Measurements from ENCODE around the gene EFCAB12.

The EFCAB12 gene

DNA sequence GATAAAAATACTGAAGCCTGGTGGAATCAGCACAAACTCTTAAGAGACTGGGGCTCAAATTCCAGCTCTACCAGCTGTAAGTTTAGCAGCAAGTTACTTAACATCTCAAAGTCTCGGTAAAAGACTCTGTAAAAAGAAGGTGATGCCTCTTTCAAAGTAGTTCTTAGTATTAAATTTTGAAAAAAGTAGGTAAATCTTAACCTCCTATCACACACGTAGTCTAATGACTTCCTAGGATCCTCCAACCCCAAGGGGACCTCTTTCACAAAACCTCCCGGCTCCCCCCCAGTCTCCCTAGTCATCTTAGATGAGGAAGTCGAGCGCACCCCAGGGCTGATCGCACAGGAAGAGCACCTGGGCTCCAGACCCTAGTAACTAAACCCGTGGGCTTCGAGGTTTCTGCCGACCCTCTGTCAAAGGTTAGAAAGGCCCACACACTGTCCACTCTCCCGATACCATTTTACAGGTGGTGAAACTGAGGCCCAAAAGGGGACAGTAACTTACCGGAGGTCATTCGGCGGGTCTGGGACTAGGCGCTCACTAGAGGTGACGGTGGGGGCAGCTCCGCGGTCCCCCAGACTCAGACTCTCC lies 10.9 kb upstream of the EFCAB12 start:
- no peaks in the 10 kb centered on the region for H3K27me3 Mint-ChIP-seq
- ATAC-seq (ENCODE audit: low read depth) (peak; percentile 20), DNase-seq (ENCODE audit: low spot score in 2 of 2) (peak in 1 of 2 donors; percentile 31)
- no peaks in the 10 kb centered on the region for H3K9me3 Mint-ChIP-seq
- peaks cover 20% of the 10 kb centered on the region for H3K36me3 Mint-ChIP-seq
- H3K4me1 Mint-ChIP-seq = peaks cover 37% of the 10 kb centered on the region
- peak overlapping the region; percentile 89 for H3K4me3 Mint-ChIP-seq
- peak overlapping the region; percentile 90 for H3K27ac Mint-ChIP-seq

DNA sequence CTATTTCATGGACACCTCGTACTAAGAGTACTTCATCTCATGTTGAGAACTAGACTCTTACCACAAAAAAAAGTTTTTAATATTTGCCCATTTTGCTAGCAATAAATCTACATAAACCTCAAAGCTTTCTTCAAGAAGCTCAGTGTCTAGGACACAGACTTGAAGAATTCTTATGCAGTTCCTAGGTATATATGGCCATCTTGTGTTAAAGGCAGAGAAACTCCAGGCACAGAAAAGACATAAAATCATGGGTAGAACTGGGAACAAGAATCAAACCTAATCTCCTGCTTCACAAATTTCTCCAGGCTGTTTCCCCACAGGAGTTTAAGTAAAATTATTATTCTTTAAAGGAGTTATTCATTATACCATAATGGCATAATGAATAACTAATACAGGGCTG lies 6.9 kb upstream of the EFCAB12 start:
- peak overlapping the region; percentile 87 for H3K27ac Mint-ChIP-seq
- H3K36me3 Mint-ChIP-seq = peaks cover 44% of the 10 kb centered on the region
- no peaks in the 10 kb centered on the region for H3K27me3 Mint-ChIP-seq
- peaks cover 36% of the 10 kb centered on the region for H3K4me1 Mint-ChIP-seq
- DNase-seq (ENCODE audit: low spot score in 2 of 2) (no peak), ATAC-seq (ENCODE audit: low read depth) (no peak)
- no peaks in the 10 kb centered on the region for H3K9me3 Mint-ChIP-seq
- peak overlapping the region; percentile 87 for H3K4me3 Mint-ChIP-seq

GRCh38 chr3:129434140-129434539 lies 5.7 kb upstream of the EFCAB12 start:
- H3K27me3 Mint-ChIP-seq = no peaks in the 10 kb centered on the region
- DNase-seq (ENCODE audit: low spot score in 2 of 2) (no peak), ATAC-seq (ENCODE audit: low read depth) (no peak)
- H3K4me1 Mint-ChIP-seq = peaks cover 42% of the 10 kb centered on the region
- no peaks in the 10 kb centered on the region for H3K9me3 Mint-ChIP-seq
- peak overlapping the region; percentile 63 for H3K27ac Mint-ChIP-seq
- H3K36me3 Mint-ChIP-seq = peaks cover 44% of the 10 kb centered on the region
- peak overlapping the region; percentile 67 for H3K4me3 Mint-ChIP-seq

DNA sequence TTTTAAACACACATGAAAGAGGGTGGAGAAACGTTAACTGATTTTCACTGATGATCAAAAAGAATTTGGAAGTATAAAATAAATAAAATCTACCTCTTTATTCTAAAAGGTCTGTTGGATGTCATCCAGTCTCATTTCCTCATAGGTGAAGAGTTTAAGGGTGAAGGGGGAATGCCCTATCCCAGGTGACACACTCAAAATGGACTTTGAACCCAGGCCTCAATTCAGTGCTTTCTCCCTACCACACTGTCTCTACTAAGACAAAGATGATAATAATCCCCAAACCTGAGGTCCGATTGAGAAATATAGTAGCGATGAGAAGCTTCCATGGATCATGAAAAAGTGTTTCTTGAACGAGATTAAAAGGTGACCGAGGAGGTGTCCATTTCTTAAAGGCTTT lies 5.1 kb upstream of the EFCAB12 start:
- ATAC-seq (ENCODE audit: low read depth) (no peak), DNase-seq (ENCODE audit: low spot score in 2 of 2) (no peak)
- H3K36me3 Mint-ChIP-seq = peaks cover 44% of the 10 kb centered on the region
- no peaks in the 10 kb centered on the region for H3K9me3 Mint-ChIP-seq
- H3K27me3 Mint-ChIP-seq = no peaks in the 10 kb centered on the region
- peak overlapping the region; percentile 63 for H3K27ac Mint-ChIP-seq
- H3K4me3 Mint-ChIP-seq = peak overlapping the region; percentile 67
- peaks cover 47% of the 10 kb centered on the region for H3K4me1 Mint-ChIP-seq

GRCh38 chr3:129432671-129433070 lies 4.2 kb upstream of the EFCAB12 start:
- Mint-ChIP-seq H3K9me3 (no peaks in the 10 kb centered on the region), H3K36me3 (peaks cover 37% of the 10 kb centered on the region), H3K27ac (peak overlapping the region; percentile 38), H3K4me3 (no peak overlapping the region), H3K27me3 (no peaks in the 10 kb centered on the region), H3K4me1 (peaks cover 50% of the 10 kb centered on the region)
- ATAC-seq (ENCODE audit: low read depth) (no peak), DNase-seq (ENCODE audit: low spot score in 2 of 2) (no peak)

DNA sequence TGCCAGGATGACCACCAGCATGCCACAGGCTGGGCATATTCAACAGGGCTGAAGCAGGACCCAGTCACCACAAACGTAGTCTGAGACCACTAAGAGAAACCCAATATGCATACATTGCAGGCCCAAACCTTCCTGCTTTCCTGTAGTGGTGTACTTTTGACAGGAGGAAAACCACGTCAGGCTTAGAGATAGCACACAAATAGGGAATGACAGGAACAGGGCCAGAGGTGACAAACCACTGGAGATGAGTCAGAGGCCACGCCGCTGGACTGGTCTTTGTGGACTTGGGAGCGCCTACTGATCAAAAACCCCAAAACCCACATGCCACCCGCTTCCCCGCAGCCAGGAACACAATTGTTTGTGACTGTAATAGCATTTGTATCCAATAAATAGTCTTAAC lies 3.6 kb upstream of the EFCAB12 start:
- ATAC-seq (ENCODE audit: low read depth) (no peak), DNase-seq (ENCODE audit: low spot score in 2 of 2) (no peak)
- Mint-ChIP-seq H3K27me3 (no peaks in the 10 kb centered on the region), H3K27ac (peak overlapping the region; percentile 62), H3K9me3 (no peaks in the 10 kb centered on the region), H3K4me1 (peaks cover 49% of the 10 kb centered on the region), H3K4me3 (no peak overlapping the region), H3K36me3 (peaks cover 35% of the 10 kb centered on the region)

- Mint-ChIP-seq H3K4me3 (peak overlapping the region; percentile 2), H3K9me3 (peaks cover 3% of the 10 kb centered on the region), H3K27me3 (no peaks in the 10 kb centered on the region), H3K4me1 (peaks cover 35% of the 10 kb centered on the region), H3K36me3 (peaks cover 30% of the 10 kb centered on the region), H3K27ac (peak overlapping the region; percentile 81)
- no peak for DNase-seq (ENCODE audit: low spot score in 2 of 2)
- ATAC-seq (ENCODE audit: low read depth) = no peak
Observed at GRCh38 chr3:129429602-129430001, 1.2 kb upstream of the EFCAB12 start.

DNA sequence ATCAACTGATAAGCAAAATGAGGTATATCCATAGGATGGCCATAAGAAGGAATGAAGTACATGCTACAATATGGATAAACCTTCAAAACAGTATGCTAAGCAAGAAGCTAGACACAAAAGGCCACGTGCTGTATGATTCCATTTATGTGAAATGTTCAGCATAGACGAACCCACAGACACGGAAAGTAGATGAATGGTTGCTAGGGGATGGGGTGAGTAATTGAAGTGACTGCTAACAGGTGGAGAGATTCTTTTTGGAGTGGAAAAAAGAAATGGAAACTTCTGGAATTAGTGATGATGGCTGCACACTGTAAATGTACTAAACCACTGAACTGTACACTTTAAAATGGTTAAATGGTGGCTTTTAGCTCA lies 630 bp upstream of the EFCAB12 start:
- Mint-ChIP-seq H3K9me3 (peaks cover 9% of the 10 kb centered on the region), H3K27ac (peak overlapping the region; percentile 81), H3K27me3 (no peaks in the 10 kb centered on the region), H3K36me3 (peaks cover 28% of the 10 kb centered on the region), H3K4me1 (peaks cover 38% of the 10 kb centered on the region), H3K4me3 (peak overlapping the region; percentile 85)
- no peak for ATAC-seq (ENCODE audit: low read depth)
- DNase-seq (ENCODE audit: low spot score in 2 of 2) = no peak

- peaks cover 38% of the 10 kb centered on the region for H3K4me1 Mint-ChIP-seq
- H3K9me3 Mint-ChIP-seq = peaks cover 13% of the 10 kb centered on the region
- peaks cover 21% of the 10 kb centered on the region for H3K36me3 Mint-ChIP-seq
- H3K27ac Mint-ChIP-seq = peak overlapping the region; percentile 81
- no peaks in the 10 kb centered on the region for H3K27me3 Mint-ChIP-seq
- no peak for ATAC-seq (ENCODE audit: low read depth)
- no peak for DNase-seq (ENCODE audit: low spot score in 2 of 2)
- H3K4me3 Mint-ChIP-seq = peak overlapping the region; percentile 85
Observed at GRCh38 chr3:129428007-129428375, 445 bp downstream of the EFCAB12 start.

- Mint-ChIP-seq H3K27me3 (no peaks in the 10 kb centered on the region), H3K4me3 (no peak overlapping the region), H3K9me3 (peaks cover 13% of the 10 kb centered on the region), H3K27ac (peak overlapping the region; percentile 29), H3K4me1 (peaks cover 33% of the 10 kb centered on the region), H3K36me3 (peaks cover 8% of the 10 kb centered on the region)
- no peak for ATAC-seq (ENCODE audit: low read depth)
- DNase-seq (ENCODE audit: low spot score in 2 of 2) = no peak
Observed at GRCh38 chr3:129425619-129426018, 2.8 kb downstream of the EFCAB12 start.

DNA sequence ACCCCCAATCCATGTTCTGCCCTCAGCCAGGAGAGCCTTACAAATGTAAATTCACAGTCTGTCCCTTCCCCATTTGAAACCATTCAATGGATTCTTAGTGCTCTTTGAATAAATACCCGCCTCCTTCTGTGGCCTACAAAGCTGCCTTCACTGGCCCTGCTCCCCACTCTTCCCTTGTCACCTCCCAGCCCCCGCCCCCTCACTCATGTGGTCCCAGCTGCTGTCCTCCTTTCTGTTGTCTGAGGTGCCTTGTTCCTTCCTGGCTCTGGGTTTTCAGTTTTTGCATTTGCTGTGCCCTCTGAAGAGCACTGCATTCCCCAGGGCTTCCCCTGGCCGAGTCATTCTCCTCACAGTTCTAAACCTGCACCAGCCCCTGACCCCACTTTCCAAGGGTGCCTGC lies 3.2 kb downstream of the EFCAB12 start:
- ATAC-seq (ENCODE audit: low read depth) = no peak
- no peak overlapping the region for H3K4me3 Mint-ChIP-seq
- H3K9me3 Mint-ChIP-seq = peaks cover 13% of the 10 kb centered on the region
- no peak for DNase-seq (ENCODE audit: low spot score in 2 of 2)
- peak overlapping the region; percentile 29 for H3K27ac Mint-ChIP-seq
- peaks cover 33% of the 10 kb centered on the region for H3K4me1 Mint-ChIP-seq
- no peaks in the 10 kb centered on the region for H3K27me3 Mint-ChIP-seq
- peaks cover 6% of the 10 kb centered on the region for H3K36me3 Mint-ChIP-seq

- H3K27ac Mint-ChIP-seq = peak overlapping the region; percentile 53
- H3K4me3 Mint-ChIP-seq = no peak overlapping the region
- H3K9me3 Mint-ChIP-seq = peaks cover 13% of the 10 kb centered on the region
- ATAC-seq (ENCODE audit: low read depth) = peak; percentile 70
- DNase-seq (ENCODE audit: low spot score in 2 of 2) = peak in 1 of 2 donors; percentile 37
- H3K4me1 Mint-ChIP-seq = peaks cover 26% of the 10 kb centered on the region
- H3K27me3 Mint-ChIP-seq = no peaks in the 10 kb centered on the region
- H3K36me3 Mint-ChIP-seq = peaks cover 6% of the 10 kb centered on the region
Observed at GRCh38 chr3:129424185-129424841, 4.1 kb downstream of the EFCAB12 start.

- Mint-ChIP-seq H3K27me3 (no peaks in the 10 kb centered on the region), H3K36me3 (peaks cover 6% of the 10 kb centered on the region), H3K4me3 (no peak overlapping the region), H3K9me3 (peaks cover 13% of the 10 kb centered on the region), H3K27ac (no peak overlapping the region), H3K4me1 (peaks cover 15% of the 10 kb centered on the region)
- ATAC-seq (ENCODE audit: low read depth) (no peak), DNase-seq (ENCODE audit: low spot score in 2 of 2) (no peak)
Observed at GRCh38 chr3:129422897-129423296, 5.5 kb downstream of the EFCAB12 start.

- Mint-ChIP-seq H3K9me3 (peaks cover 13% of the 10 kb centered on the region), H3K4me1 (peaks cover 11% of the 10 kb centered on the region), H3K27ac (no peak overlapping the region), H3K27me3 (no peaks in the 10 kb centered on the region), H3K4me3 (no peak overlapping the region), H3K36me3 (peaks cover 6% of the 10 kb centered on the region)
- ATAC-seq (ENCODE audit: low read depth) (no peak), DNase-seq (ENCODE audit: low spot score in 2 of 2) (no peak)
Observed at GRCh38 chr3:129421988-129422745, 6.3 kb downstream of the EFCAB12 start.

Measured in memory B cell (primary cell).